ENCODE results near the gene IFT43.
A peak's percentile ranks its signal among the peaks of the same experiment; 100 is the strongest.

DNA sequence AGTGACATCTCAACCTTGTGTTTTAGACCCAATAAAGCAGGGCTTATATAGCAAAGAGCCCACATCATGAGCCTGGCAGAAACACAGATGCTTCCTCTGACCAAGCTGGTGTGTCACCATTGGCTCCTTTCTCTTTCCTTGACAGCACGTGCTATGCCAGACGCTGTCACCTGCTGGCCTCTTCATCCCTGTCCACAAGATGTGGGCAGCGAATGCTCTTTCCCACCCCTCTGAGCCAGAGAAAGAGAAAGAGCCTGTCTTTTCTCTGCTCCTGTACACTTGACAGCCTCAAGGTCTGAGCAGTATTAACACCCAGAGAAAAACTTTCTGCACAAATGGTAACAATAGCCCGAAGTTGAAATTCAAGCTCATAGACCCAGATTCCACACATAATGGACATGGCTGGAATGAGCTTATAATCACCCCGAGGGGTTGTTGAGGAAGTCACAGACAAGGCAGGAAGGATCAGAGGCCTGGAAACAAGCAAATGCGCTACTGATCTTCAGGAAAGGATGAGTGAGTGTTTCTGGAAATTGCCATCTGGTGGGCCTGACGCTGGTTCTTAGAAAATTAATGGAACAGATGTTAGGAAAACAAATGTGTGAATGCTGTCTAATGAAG lies 12.7 kb upstream of the IFT43 start:
- TF ChIP-seq, protein P1, sequence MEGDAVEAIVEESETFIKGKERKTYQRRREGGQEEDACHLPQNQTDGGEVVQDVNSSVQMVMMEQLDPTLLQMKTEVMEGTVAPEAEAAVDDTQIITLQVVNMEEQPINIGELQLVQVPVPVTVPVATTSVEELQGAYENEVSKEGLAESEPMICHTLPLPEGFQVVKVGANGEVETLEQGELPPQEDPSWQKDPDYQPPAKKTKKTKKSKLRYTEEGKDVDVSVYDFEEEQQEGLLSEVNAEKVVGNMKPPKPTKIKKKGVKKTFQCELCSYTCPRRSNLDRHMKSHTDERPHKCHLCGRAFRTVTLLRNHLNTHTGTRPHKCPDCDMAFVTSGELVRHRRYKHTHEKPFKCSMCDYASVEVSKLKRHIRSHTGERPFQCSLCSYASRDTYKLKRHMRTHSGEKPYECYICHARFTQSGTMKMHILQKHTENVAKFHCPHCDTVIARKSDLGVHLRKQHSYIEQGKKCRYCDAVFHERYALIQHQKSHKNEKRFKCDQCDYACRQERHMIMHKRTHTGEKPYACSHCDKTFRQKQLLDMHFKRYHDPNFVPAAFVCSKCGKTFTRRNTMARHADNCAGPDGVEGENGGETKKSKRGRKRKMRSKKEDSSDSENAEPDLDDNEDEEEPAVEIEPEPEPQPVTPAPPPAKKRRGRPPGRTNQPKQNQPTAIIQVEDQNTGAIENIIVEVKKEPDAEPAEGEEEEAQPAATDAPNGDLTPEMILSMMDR (IDR thresholded peaks at IDR 0.05) = no peak
- TF ChIP-seq EP300 (IDR thresholded peaks at IDR 0.05; ENCODE audit: borderline replicate concordance in 1 of 2, low read depth in 1 of 2, low read length in 1 of 2) (peak in 1 of 2 experiments; percentile 82; a peak in 2 of 4 replicates), SMC3 (IDR thresholded peaks at IDR 0.05; ENCODE audit: low read depth, low read length) (no peak), JUND (IDR thresholded peaks at IDR 0.05) (no peak), YY1 (IDR thresholded peaks at IDR 0.05; ENCODE audit: low read depth) (no peak)
- TF ChIP-seq, protein P2, sequence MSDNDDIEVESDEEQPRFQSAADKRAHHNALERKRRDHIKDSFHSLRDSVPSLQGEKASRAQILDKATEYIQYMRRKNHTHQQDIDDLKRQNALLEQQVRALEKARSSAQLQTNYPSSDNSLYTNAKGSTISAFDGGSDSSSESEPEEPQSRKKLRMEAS (IDR thresholded peaks at IDR 0.05; ENCODE audit: low read depth) = no peak

All from SK-N-SH (cell line).